K562 (cell line): ENCODE data around the gene PRR19. TPM values are rescaled to one million over a fixed set of nuclear protein-coding genes. Genes with fewer than 3 reads are reported as not detected.
A peak's percentile ranks its signal among the peaks of the same experiment; 100 is the strongest.

Experiments
- CHD1 ChIP-seq: fragments of 200-600 bp; sonication (generic); IDR thresholded peaks from one replicate; pipeline ENCODE4 v1.6.1; 2012; ENCODE audit warnings: mild to moderate bottlenecking, moderate library complexity, low read length, inconsistent platforms
- CHD4 ChIP-seq: fragments of 200-600 bp; sonication (generic); IDR thresholded peaks from 3 replicates; pipeline ENCODE4 v1.6.1; 2012; ENCODE audit warnings: low read depth, mild to moderate bottlenecking, mixed read lengths, low read length, inconsistent platforms; ENCODE audit not compliant: insufficient read depth, insufficient replicate concordance, poor library complexity, severe bottlenecking
- E2F5 ChIP-seq: sonication (generic); formaldehyde crosslinking; IDR thresholded peaks from 2 replicates; pipeline ENCODE4 v1.8.0; 2022; ENCODE audit warnings: mild to moderate bottlenecking, missing genetic modification reagents
- FUS ChIP-seq: fragments of 200-400 bp; formaldehyde crosslinking; optimal IDR thresholded peaks from 2 replicates; pipeline ENCODE3; 2017; ENCODE audit warnings: low read depth, low read length
- HDAC2 ChIP-seq: fragments of 450-650 bp; IDR thresholded peaks from 2 replicates; pipeline ENCODE4 v1.6.1; 2016; ENCODE audit warnings: mild to moderate bottlenecking
- HMGXB4 ChIP-seq: sonication (generic); formaldehyde crosslinking; IDR thresholded peaks from 2 replicates; pipeline ENCODE4 v1.8.1; 2023; ENCODE audit warnings: mild to moderate bottlenecking, missing genetic modification reagents
- NKRF ChIP-seq: fragments of 450-650 bp; IDR thresholded peaks from 2 replicates; pipeline ENCODE4 v1.6.1; 2016; ENCODE audit warnings: borderline replicate concordance
- SAFB ChIP-seq: fragments of 200-400 bp; formaldehyde crosslinking; IDR thresholded peaks from 2 replicates; pipeline ENCODE4 v1.6.1; 2017; ENCODE audit warnings: low read depth, low read length, borderline replicate concordance
- SOX6 ChIP-seq: fragments of 450-650 bp; IDR thresholded peaks from 2 replicates; pipeline ENCODE4 v1.6.1; 2014; ENCODE audit warnings: mild to moderate bottlenecking
- WHSC1 ChIP-seq: IDR thresholded peaks from one replicate; pipeline ENCODE4 v1.6.1; 2012; ENCODE audit warnings: low read length, control low read depth, inconsistent platforms
- ZHX1 ChIP-seq: fragments of 150-350 bp; conservative IDR thresholded peaks from 2 replicates; pipeline ENCODE4 v1.6.1; 2014; ENCODE audit warnings: low read length
- ZNF586 ChIP-seq: fragments of 450-650 bp; formaldehyde crosslinking; conservative IDR thresholded peaks from 2 replicates; pipeline ENCODE4 v1.4.0; 2020; ENCODE audit warnings: mild to moderate bottlenecking, moderate library complexity
- ZNF609 ChIP-seq: sonication (generic); formaldehyde crosslinking; IDR thresholded peaks from 2 replicates; pipeline ENCODE4 v1.8.1; 2023; ENCODE audit warnings: missing genetic modification reagents, mild to moderate bottlenecking, borderline replicate concordance
- polyA plus RNA-seq, 8 experiments: library from polyadenylated mRNA; depleted of rRNA in 4 of 8; stranded (reverse) in 5 of 8; unstranded in 3 of 8; fragments of >200 nt; fragmentation: Nextera tagmentation in 2 of 8; fragmentation: Illumina TruSeq in 1 of 8; extraction: Ambion mirVana in 2 of 8; extraction: Trizol in 1 of 8; gene quantifications; 2 replicates each; pipeline versions ENCODE4 v1.2.1 to v1.2.3, GENCODE V29; 2011 to 2014; ENCODE audit warnings: inconsistent platforms in 1 of 8, missing spikeins in 1 of 8
- total RNA-seq, 7 experiments: library from RNA; depleted of rRNA in 6 of 7; stranded (reverse); fragments of >200 nt in 6 of 7; fragmentation: Illumina TruSeq in 2 of 7; extraction: Trizol in 2 of 7; gene quantifications; 2 replicates each; pipeline versions ENCODE4 v1.2.1 to v1.2.3, GENCODE V29; 2011 to 2021; ENCODE audit warnings: low replicate concordance in 1 of 7

PRR19 gene
- total and polyA plus RNA-seq, 9 of the 15 experiments (the other 6 are each of a cell fraction or from before 2014, with no cell fraction given): 0.10 to 1.6 (median 0.54) TPM

- TF ChIP-seq ZHX1 (no peak), ZNF609 (CRISPR knock-in tag) (no peak), SAFB (peak; percentile 82), E2F5 (CRISPR knock-in tag) (no peak), ZNF586 (no peak), SOX6 (no peak), HMGXB4 (CRISPR knock-in tag) (no peak), CHD1 (peak; percentile 42), FUS (peak; percentile 79), WHSC1 (no peak), CHD4 (no peak), NKRF (0 out of 2 replicates have a peak, but pooled peaks have one; percentile 10), HDAC2 (0 out of 2 replicates have a peak, but pooled peaks have one; percentile 40)
Measured at GRCh38 chr19:42279902-42280814, 21.8 kb upstream of the PRR19 start (continued).
